Trophoblast cell (in vitro differentiated cells and primary cell): ENCODE measurements around the gene PGM2L1. TPM values are rescaled to one million over a fixed set of nuclear protein-coding genes. Genes with fewer than 3 reads are reported as not detected.

ENCODE experiments used
- DNase-seq, 2 donors: peaks; one replicate each; pipeline ENCODE4 v3.0.0-alpha.2; 2016
- H2AFZ ChIP-seq: 2 replicates; pipeline ENCODE4 v1.6.1; 2013; ENCODE audit warnings: low read length, moderate library complexity, mild to moderate bottlenecking; ENCODE audit not compliant: insufficient read depth, poor library complexity
- H2AK5ac ChIP-seq: 2 replicates; pipeline ENCODE4 v1.6.1; 2013; ENCODE audit warnings: mild to moderate bottlenecking, low read length
- H2BK120ac ChIP-seq: 2 replicates; pipeline ENCODE4 v1.6.1; 2013; ENCODE audit warnings: low read length, mild to moderate bottlenecking, moderate library complexity; ENCODE audit not compliant: insufficient read depth, poor library complexity
- H2BK12ac ChIP-seq: 2 replicates; pipeline ENCODE4 v1.6.1; 2013; ENCODE audit warnings: mild to moderate bottlenecking, low read length, moderate library complexity
- H2BK5ac ChIP-seq: 2 replicates; pipeline ENCODE4 v1.6.1; 2013; ENCODE audit warnings: low read length, low read depth, moderate library complexity, mild to moderate bottlenecking; ENCODE audit not compliant: poor library complexity
- H3K14ac ChIP-seq: 2 replicates; pipeline ENCODE4 v1.6.1; 2013; ENCODE audit warnings: mild to moderate bottlenecking, low read length
- H3K18ac ChIP-seq: 2 replicates; pipeline ENCODE4 v1.6.1; 2013; ENCODE audit warnings: mild to moderate bottlenecking, low read length
- H3K23ac ChIP-seq: 2 replicates; pipeline ENCODE4 v1.6.1; 2013; ENCODE audit warnings: low read length
- H3K27ac ChIP-seq: 2 replicates; pipeline ENCODE4 v1.5.1; 2013; ENCODE audit warnings: low read depth, mild to moderate bottlenecking, inconsistent platforms, low read length, moderate library complexity
- H3K27me3 ChIP-seq: 2 replicates; pipeline ENCODE4 v1.6.1; 2013; ENCODE audit warnings: inconsistent platforms, mild to moderate bottlenecking, low read length, moderate library complexity; ENCODE audit not compliant: insufficient read depth
- H3K36me3 ChIP-seq, 2 experiments: 1 replicate in 1 of 2; 2 replicates in 1 of 2; pipeline ENCODE4 v1.6.1; 2013; ENCODE audit warnings: low read length in 2 of 2, mild to moderate bottlenecking in 2 of 2, moderate library complexity in 1 of 2; ENCODE audit not compliant: insufficient read depth in 2 of 2, control insufficient read depth in 1 of 2
- H3K4ac ChIP-seq: 2 replicates; pipeline ENCODE4 v1.6.1; 2013; ENCODE audit warnings: low read depth, mild to moderate bottlenecking, low read length, moderate library complexity
- H3K4me1 ChIP-seq, 2 experiments: 1 replicate in 1 of 2; 2 replicates in 1 of 2; pipeline ENCODE4 v1.6.1; 2013; ENCODE audit warnings: low read length in 2 of 2, mild to moderate bottlenecking in 2 of 2, moderate library complexity in 1 of 2; ENCODE audit not compliant: insufficient read depth in 2 of 2, control insufficient read depth in 1 of 2
- H3K4me2 ChIP-seq: 2 replicates; pipeline ENCODE4 v1.6.1; 2013; ENCODE audit warnings: inconsistent platforms, mild to moderate bottlenecking, low read length, moderate library complexity
- H3K4me3 ChIP-seq: 2 replicates; pipeline ENCODE4 v1.5.1; 2013; ENCODE audit warnings: mild to moderate bottlenecking, low read depth, low read length, inconsistent platforms
- H3K79me1 ChIP-seq: one replicate; pipeline ENCODE4 v1.6.1; 2013; ENCODE audit warnings: low read length
- H3K79me2 ChIP-seq: 2 replicates; pipeline ENCODE4 v1.6.1; 2013; ENCODE audit warnings: low read length, mild to moderate bottlenecking; ENCODE audit not compliant: control insufficient read depth, insufficient read depth, poor library complexity
- H3K9ac ChIP-seq: 2 replicates; pipeline ENCODE4 v1.6.1; 2013; ENCODE audit warnings: mild to moderate bottlenecking, low read length
- H3K9me3 ChIP-seq: 2 replicates; pipeline ENCODE4 v1.6.1; 2013; ENCODE audit warnings: low read depth, mild to moderate bottlenecking, control low read depth, inconsistent platforms, low read length; ENCODE audit not compliant: insufficient read depth
- H4K12ac ChIP-seq: 2 replicates; pipeline ENCODE4 v1.6.1; 2013; ENCODE audit warnings: low read depth, mild to moderate bottlenecking, low read length, moderate library complexity
- H4K8ac ChIP-seq: 2 replicates; pipeline ENCODE4 v1.6.1; 2013; ENCODE audit warnings: low read depth, mild to moderate bottlenecking, low read length, moderate library complexity
- H4K91ac ChIP-seq: one replicate; pipeline ENCODE4 v1.6.1; 2013; ENCODE audit warnings: low read depth, mild to moderate bottlenecking, low read length, moderate library complexity
- WGBS: extraction: QIAGEN DNeasy Blood & Tissue Kit; methylation state at CpG from one replicate; pipeline ENCODE4 v1.1.7; 2013; ENCODE audit warnings: missing lambda C conversion rate; ENCODE audit not compliant: insufficient read length, insufficient coverage; ENCODE audit errors: extremely low coverage; 5-methylcytosine and 5-hydroxymethylcytosine counted together
- polyA plus RNA-seq: library from polyadenylated mRNA; stranded (reverse); fragments of 200-250 nt; gene quantifications from 2 replicates; pipeline ENCODE4 v1.2.3, GENCODE V29; 2013

The PGM2L1 gene
- polyA plus RNA-seq: 7.0 and 7.1 TPM in 2 replicates

DNA sequence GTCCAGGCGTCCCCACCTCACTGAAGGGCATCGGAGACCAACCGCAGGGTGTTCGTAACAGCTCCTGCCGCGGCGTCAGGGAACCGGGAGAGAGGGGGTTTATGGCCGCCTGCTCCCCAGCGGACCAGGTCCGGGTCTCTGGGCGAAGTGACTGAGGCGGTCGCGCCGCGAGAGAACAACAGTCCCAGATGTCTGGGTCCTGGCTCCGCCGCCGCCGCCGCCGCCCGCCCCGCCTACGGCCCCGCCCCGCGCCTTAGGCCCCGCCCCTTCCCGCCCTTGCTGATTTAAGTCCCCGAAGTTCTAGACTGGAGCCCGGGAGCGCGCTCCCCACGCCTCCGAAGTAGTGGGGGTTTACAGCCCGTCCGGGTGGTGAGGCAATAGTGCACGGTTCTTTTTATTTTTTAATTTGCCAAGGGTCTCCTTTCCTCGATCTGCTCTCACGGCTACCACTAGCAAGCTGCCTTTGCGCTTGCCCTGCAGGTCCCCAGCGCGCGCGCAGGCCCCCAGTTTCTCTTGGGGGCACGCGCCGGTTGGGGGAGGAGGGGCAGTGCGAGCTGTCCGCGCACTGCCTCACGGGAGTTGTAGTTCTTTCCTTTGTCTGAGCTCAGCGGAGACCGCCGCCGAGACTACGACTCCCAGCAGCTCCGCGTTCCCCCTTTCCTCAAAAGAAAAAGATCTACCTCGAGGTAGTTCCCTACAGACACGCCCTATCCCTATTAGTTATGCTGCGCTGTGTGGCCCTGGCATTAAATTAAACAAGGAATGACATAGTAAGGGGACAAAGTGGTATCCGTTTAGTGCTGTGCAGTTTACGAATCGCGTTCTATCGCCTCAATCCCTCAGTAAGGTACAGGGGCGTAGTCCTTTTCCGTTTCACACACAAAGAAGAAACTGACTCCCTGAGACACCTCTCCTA is at the start of gene PGM2L1:
Gene PGM2L1 (minus strand): TSS at position 190 of the 916 bp plus-strand sequence. CDS start 272 bp downstream, outside the sequence.
- Histone ChIP-seq H3K4me1 (no peaks in the 10 kb centered on the region), H3K4me3 (peak within 1 kb of the TSS; percentile 98), H3K14ac (peak within 1 kb of the TSS; percentile 51), H2AFZ (peak within 1 kb of the TSS; percentile 98), H3K36me3 (no peaks in the 10 kb centered on the region), H2AK5ac (no peak within 1 kb of the TSS), H4K12ac (peak within 1 kb of the TSS; percentile 50), H3K79me2 (peaks cover 3% of the 10 kb centered on the region), H3K79me1 (peaks cover 5% of the 10 kb centered on the region), H3K27me3 (no peaks in the 10 kb centered on the region), H3K9ac (peak within 1 kb of the TSS; percentile 80), H2BK120ac (peak within 1 kb of the TSS; percentile 39), H3K27ac (peak within 1 kb of the TSS; percentile 57), H3K9me3 (no peaks in the 10 kb centered on the region), H2BK5ac (peak within 1 kb of the TSS; percentile 56), H3K23ac (peak within 1 kb of the TSS; percentile 43), H4K8ac (peak within 1 kb of the TSS; percentile 89), H2BK12ac (no peak within 1 kb of the TSS), H3K4me2 (peak within 1 kb of the TSS; percentile 88), H3K4ac (no peak within 1 kb of the TSS), H4K91ac (peak within 1 kb of the TSS; percentile 75), H3K18ac (peak within 1 kb of the TSS; percentile 34)
- DNase-seq: peak; percentile 90 to 94
- WGBS: no CpG with 5 or more reads among the region's 71 CpGs

DNA sequence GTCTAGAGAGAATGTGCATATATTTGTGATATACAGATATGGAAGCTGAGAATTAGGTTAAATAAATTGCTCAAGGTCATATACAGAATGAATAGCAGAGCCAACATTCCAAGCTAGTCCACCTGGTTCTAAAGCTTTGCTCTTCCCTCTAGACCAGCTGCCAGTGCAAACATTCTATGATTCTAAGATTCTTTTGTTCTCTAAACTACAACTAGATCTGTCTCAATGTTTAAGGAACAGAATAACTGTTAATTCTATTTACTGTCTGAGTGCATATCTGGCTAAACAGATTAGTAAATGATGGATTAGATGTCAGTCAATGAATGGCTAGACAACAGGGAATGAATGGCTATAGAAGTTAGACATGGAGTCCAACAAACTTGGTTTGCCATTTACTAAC is 49.5 kb upstream of the PGM2L1 start:
- H3K14ac ChIP-seq: no peak overlapping the region
- H3K18ac ChIP-seq: no peak overlapping the region
- H3K4me2 ChIP-seq: no peak overlapping the region
- no peak overlapping the region for H3K9ac ChIP-seq
- no peaks in the 10 kb centered on the region for H3K79me2 ChIP-seq
- H3K4me3 ChIP-seq: no peak overlapping the region
- no peak overlapping the region for H4K91ac ChIP-seq
- no peak overlapping the region for H2BK120ac ChIP-seq
- no peaks in the 10 kb centered on the region for H3K27me3 ChIP-seq
- H3K36me3 ChIP-seq: no peaks in the 10 kb centered on the region
- peaks cover 2% of the 10 kb centered on the region for H3K9me3 ChIP-seq
- H4K8ac ChIP-seq: no peak overlapping the region
- no peak overlapping the region for H2BK12ac ChIP-seq
- no peak overlapping the region for H3K4ac ChIP-seq
- no peak overlapping the region for H2AK5ac ChIP-seq
- H3K4me1 ChIP-seq: peaks cover 0 to 3% of the 10 kb centered on the region in 2 experiments
- H2BK5ac ChIP-seq: no peak overlapping the region
- no peak overlapping the region for H3K23ac ChIP-seq
- no peak for DNase-seq
- H3K27ac ChIP-seq: no peak overlapping the region
- H4K12ac ChIP-seq: no peak overlapping the region
- H2AFZ ChIP-seq: no peak overlapping the region
- no peaks in the 10 kb centered on the region for H3K79me1 ChIP-seq

DNA sequence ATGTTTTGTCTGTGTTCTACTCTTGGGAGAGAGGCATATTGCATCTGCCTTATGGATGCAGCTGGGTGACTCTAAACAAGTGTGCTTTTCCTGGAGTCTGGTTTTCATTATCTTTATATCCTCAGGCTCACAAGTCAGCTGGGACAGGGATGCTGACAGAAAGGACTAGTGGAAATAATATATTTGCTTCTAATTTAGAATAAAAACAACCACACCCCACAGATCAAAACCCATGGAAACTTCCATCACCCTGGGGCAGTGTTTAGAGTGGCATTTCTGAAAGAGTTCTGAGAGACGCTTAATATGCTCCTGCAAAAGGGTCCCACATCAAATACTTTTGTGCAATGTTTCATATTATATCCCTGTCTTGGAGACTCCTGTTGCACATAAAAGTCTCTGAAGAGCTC is 48.3 kb upstream of the PGM2L1 start:
- Histone ChIP-seq H3K4me2 (no peak overlapping the region), H3K4me1 (peaks cover 0 to 3% of the 10 kb centered on the region in 2 experiments), H3K9ac (no peak overlapping the region), H4K12ac (no peak overlapping the region), H3K23ac (no peak overlapping the region), H3K9me3 (no peaks in the 10 kb centered on the region), H2BK5ac (no peak overlapping the region), H3K4me3 (no peak overlapping the region), H3K79me1 (no peaks in the 10 kb centered on the region), H2AFZ (no peak overlapping the region), H2BK12ac (no peak overlapping the region), H3K4ac (no peak overlapping the region), H2AK5ac (no peak overlapping the region), H3K14ac (no peak overlapping the region), H4K91ac (no peak overlapping the region), H3K79me2 (no peaks in the 10 kb centered on the region), H3K27ac (no peak overlapping the region), H4K8ac (no peak overlapping the region), H3K18ac (no peak overlapping the region), H2BK120ac (no peak overlapping the region), H3K27me3 (no peaks in the 10 kb centered on the region), H3K36me3 (no peaks in the 10 kb centered on the region)
- no CpG with 5 or more reads among the region's 1 CpG for WGBS
- DNase-seq: no peak

GRCh38 chr11:74444173-74444826 is 46.1 kb upstream of the PGM2L1 start:
- Histone ChIP-seq H2BK12ac (no peak overlapping the region), H4K8ac (no peak overlapping the region), H3K27ac (no peak overlapping the region), H2AK5ac (no peak overlapping the region), H3K9me3 (no peaks in the 10 kb centered on the region), H2BK5ac (no peak overlapping the region), H3K4me2 (no peak overlapping the region), H3K36me3 (no peaks in the 10 kb centered on the region), H2AFZ (no peak overlapping the region), H3K79me1 (no peaks in the 10 kb centered on the region), H4K12ac (no peak overlapping the region), H2BK120ac (no peak overlapping the region), H3K23ac (no peak overlapping the region), H3K79me2 (no peaks in the 10 kb centered on the region), H3K9ac (no peak overlapping the region), H3K4ac (no peak overlapping the region), H4K91ac (no peak overlapping the region), H3K27me3 (no peaks in the 10 kb centered on the region), H3K14ac (no peak overlapping the region), H3K18ac (no peak overlapping the region), H3K4me1 (peaks cover 0 to 3% of the 10 kb centered on the region in 2 experiments), H3K4me3 (no peak overlapping the region)
- WGBS: no CpG with 5 or more reads among the region's 9 CpGs
- DNase-seq: no peak
